Thoracic aorta (tissue), 2 donors: Measurements from ENCODE around the gene ALG9. TPM values are rescaled to one million over a fixed set of nuclear protein-coding genes. Genes with fewer than 3 reads are reported as not detected.

Experiments used
- ATAC-seq: fragments of 150-250 bp; one replicate; pipeline ENCODE4 v1.8.0; 2017; ENCODE audit warnings: low read depth; ENCODE audit not compliant: insufficient number of reproducible peaks, low FRiP score
- DNase-seq: peaks from one replicate; pipeline ENCODE4 v3.0.0-alpha.2; 2020; ENCODE audit warnings: low spot score
- H3K27ac ChIP-seq, 2 donors: fragments of 200-600 bp; sonication (generic); 1 replicate in 1 of 2; 2 replicates in 1 of 2; pipeline ENCODE4 v1.5.1; 2016; ENCODE audit warnings: mild to moderate bottlenecking in 2 of 2, moderate library complexity in 2 of 2
- H3K27me3 ChIP-seq: fragments of 200-600 bp; sonication (generic); replicated peaks from 2 replicates; pipeline ENCODE4 v1.6.0; 2016; ENCODE audit warnings: mild to moderate bottlenecking; ENCODE audit not compliant: insufficient read depth
- H3K36me3 ChIP-seq: fragments of 200-600 bp; sonication (generic); one replicate; pipeline ENCODE4 v1.5.1; 2016
- H3K4me1 ChIP-seq, 2 donors: fragments of 200-600 bp; sonication (generic); 1 replicate in 1 of 2; 2 replicates in 1 of 2; pipeline versions ENCODE4 v1.5.1 to v1.6.0; 2016; ENCODE audit warnings: low read depth in 2 of 2, mild to moderate bottlenecking in 1 of 2; ENCODE audit not compliant: control insufficient read depth in 1 of 2
- H3K4me3 ChIP-seq: fragments of 200-600 bp; sonication (generic); 2 replicates; pipeline ENCODE4 v1.5.1; 2016; ENCODE audit warnings: mild to moderate bottlenecking
- H3K9me3 ChIP-seq: fragments of 200-600 bp; sonication (generic); 2 replicates; pipeline ENCODE4 v1.5.1; 2016
- total RNA-seq, 2 donors: library from RNA; depleted of rRNA; stranded (reverse); fragments of >200 nt; gene quantifications; one replicate each; pipeline versions ENCODE4 v1.1.0 to v1.2.3, GENCODE V29; 2016
- TF ChIP-seq, protein P1 (sequence below): fragments of 200-600 bp; sonication (generic); IDR thresholded peaks from one replicate; pipeline ENCODE4 v1.5.1; 2019; ENCODE audit warnings: antibody characterized with exemption

The ALG9 gene
- total RNA-seq, 2 donors from 2014 or later: 21.2 to 33.4 TPM

GRCh38 chr11:111808834-111809233 is 62.5 kb downstream of the ALG9 start:
- H3K4me1 ChIP-seq: no peaks in the 10 kb centered on the region
- H3K9me3 ChIP-seq: no peaks in the 10 kb centered on the region
- TF ChIP-seq, protein P1, sequence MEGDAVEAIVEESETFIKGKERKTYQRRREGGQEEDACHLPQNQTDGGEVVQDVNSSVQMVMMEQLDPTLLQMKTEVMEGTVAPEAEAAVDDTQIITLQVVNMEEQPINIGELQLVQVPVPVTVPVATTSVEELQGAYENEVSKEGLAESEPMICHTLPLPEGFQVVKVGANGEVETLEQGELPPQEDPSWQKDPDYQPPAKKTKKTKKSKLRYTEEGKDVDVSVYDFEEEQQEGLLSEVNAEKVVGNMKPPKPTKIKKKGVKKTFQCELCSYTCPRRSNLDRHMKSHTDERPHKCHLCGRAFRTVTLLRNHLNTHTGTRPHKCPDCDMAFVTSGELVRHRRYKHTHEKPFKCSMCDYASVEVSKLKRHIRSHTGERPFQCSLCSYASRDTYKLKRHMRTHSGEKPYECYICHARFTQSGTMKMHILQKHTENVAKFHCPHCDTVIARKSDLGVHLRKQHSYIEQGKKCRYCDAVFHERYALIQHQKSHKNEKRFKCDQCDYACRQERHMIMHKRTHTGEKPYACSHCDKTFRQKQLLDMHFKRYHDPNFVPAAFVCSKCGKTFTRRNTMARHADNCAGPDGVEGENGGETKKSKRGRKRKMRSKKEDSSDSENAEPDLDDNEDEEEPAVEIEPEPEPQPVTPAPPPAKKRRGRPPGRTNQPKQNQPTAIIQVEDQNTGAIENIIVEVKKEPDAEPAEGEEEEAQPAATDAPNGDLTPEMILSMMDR: no peak
- no peaks in the 10 kb centered on the region for H3K27me3 ChIP-seq
- DNase-seq: no peak
- no peak overlapping the region for H3K27ac ChIP-seq
- no peak for ATAC-seq
- peaks cover 14% of the 10 kb centered on the region for H3K36me3 ChIP-seq
- H3K4me3 ChIP-seq: no peak overlapping the region

DNA sequence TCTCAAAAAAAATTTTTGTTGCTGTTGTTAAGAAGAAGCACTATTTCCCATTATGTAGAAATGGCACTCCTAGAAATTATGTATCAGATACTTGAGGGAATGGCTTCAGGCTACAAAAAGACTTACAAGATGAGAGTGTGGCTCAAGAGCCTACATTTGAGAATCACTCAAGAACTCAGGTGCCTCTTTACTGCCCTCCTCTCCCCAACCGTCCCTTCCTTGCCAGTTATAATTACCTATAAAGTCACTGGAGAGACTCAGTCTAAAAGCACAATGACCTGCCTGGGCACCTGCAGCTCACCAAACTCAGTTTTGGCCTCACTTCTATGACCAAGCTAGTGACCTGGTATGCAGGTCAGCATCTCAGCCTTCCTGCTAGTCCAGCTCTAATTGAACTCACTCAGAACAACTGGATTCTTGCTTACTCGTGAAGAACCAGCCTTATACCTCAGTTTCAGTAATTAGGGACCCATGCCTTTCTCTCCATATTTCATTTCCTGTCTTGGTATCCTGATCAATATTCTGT is 63.3 kb downstream of the ALG9 start:
- no peak overlapping the region for H3K4me3 ChIP-seq
- ATAC-seq (no peak), DNase-seq (no peak)
- no peak overlapping the region for H3K27ac ChIP-seq
- H3K9me3 ChIP-seq: no peaks in the 10 kb centered on the region
- H3K4me1 ChIP-seq: no peaks in the 10 kb centered on the region
- TF ChIP-seq, protein P1: no peak
- no peaks in the 10 kb centered on the region for H3K27me3 ChIP-seq
- H3K36me3 ChIP-seq: peaks cover 14% of the 10 kb centered on the region

DNA sequence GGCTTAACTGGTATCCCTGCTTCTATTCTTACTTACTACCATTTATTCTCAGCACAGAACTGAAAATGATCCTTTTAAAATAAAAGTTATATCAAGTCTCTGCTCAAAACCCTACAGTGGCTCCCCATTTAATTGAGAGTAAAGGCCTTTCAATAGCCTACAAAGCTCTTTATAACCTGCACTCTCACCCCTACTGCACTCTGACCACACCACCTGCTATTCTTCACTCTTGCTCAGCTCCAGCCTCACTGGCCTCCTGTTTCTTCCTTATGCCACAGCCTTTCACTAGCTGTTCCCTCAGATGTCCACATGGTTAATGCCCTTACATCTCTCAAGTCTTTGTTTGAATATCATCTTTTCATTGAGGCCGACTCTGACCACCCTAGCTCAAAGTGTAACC is 64.3 kb downstream of the ALG9 start:
- Histone ChIP-seq H3K9me3 (no peaks in the 10 kb centered on the region), H3K27ac (no peak overlapping the region), H3K27me3 (no peaks in the 10 kb centered on the region), H3K36me3 (peaks cover 16% of the 10 kb centered on the region), H3K4me3 (no peak overlapping the region), H3K4me1 (no peaks in the 10 kb centered on the region)
- DNase-seq (no peak), ATAC-seq (no peak)
- TF ChIP-seq, protein P1: no peak

DNA sequence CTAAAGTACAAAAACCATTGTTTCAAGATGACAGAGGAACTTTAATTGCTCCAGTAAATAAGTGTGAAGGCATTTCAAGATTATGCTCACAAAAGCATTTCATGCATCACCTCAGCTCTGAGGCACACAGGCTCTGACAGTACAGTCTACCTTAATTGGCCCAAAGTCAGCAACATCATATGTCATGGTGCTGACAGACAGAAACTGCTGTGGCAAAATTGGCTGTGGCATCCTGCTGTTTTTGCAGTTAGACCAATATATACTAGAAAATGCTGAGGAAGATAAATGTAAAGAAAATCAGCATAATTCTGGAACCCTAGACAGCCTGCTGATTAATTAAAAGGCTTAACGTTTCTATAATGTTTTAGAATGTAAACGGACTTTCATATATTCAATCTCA is 70.2 kb downstream of the ALG9 start:
- DNase-seq: no peak
- Histone ChIP-seq H3K36me3 (peaks cover 7% of the 10 kb centered on the region), H3K27ac (no peak overlapping the region), H3K4me3 (no peak overlapping the region), H3K4me1 (no peaks in the 10 kb centered on the region), H3K27me3 (no peaks in the 10 kb centered on the region), H3K9me3 (no peaks in the 10 kb centered on the region)
- no peak for ATAC-seq
- TF ChIP-seq, protein P1: no peak

DNA sequence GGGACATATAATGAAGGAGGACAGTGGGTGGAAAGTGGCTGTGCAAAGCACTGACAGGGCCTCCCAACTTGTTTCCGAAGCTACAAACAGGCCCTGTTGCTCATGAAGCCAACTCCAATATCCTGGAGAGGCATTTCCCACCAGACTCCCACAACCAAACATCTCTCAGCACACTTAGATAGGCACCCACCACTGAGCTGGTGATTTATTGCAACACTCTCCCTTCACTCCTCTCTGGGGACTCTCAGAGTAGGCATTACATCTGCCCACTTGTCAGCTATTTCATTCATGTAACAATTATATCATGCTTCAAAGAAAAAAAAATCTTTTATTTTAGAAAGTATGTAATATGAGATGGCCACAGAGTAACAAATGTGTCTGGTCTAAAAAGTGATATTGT is 73.1 kb downstream of the ALG9 start:
- no peak for DNase-seq
- H3K4me3 ChIP-seq: no peak overlapping the region
- H3K36me3 ChIP-seq: peaks cover 7% of the 10 kb centered on the region
- H3K4me1 ChIP-seq: no peaks in the 10 kb centered on the region
- TF ChIP-seq, protein P1: no peak
- H3K27me3 ChIP-seq: no peaks in the 10 kb centered on the region
- H3K9me3 ChIP-seq: no peaks in the 10 kb centered on the region
- ATAC-seq: no peak
- no peak overlapping the region for H3K27ac ChIP-seq
